Chondrocyte (in vitro differentiated cells): ENCODE results near the gene TLR8. TPM values are rescaled to one million over a fixed set of nuclear protein-coding genes. Genes with fewer than 3 reads are reported as not detected.
"Not testable (repeated sequence)": the region's sequence is repeated elsewhere in the genome, so short reads cannot be mapped to it uniquely, and the experiment has no call there.

Source experiments
- DNase-seq: peaks from one replicate; pipeline ENCODE4 v3.0.0; 2021; ENCODE audit warnings: mixed read lengths, low spot score
- H3K27ac Mint-ChIP-seq: one replicate; pipeline ENCODE4 v1.8.0; 2021; ENCODE audit warnings: mild to moderate bottlenecking, moderate library complexity, mixed read lengths; ENCODE audit not compliant: unreplicated experiment
- H3K27me3 Mint-ChIP-seq: 2 replicates; pipeline ENCODE4 v1.8.0; 2021; ENCODE audit warnings: low read depth, mixed read lengths
- H3K36me3 Mint-ChIP-seq: 2 replicates; pipeline ENCODE4 v1.8.0; 2021; ENCODE audit warnings: low read depth, mixed read lengths
- H3K4me1 Mint-ChIP-seq: 2 replicates; pipeline ENCODE4 v1.8.0; 2021; ENCODE audit warnings: low read depth, mild to moderate bottlenecking, mixed read lengths
- H3K4me3 Mint-ChIP-seq: one replicate; pipeline ENCODE4 v1.8.0; 2021; ENCODE audit warnings: mild to moderate bottlenecking, moderate library complexity, mixed read lengths; ENCODE audit not compliant: unreplicated experiment
- H3K9me3 Mint-ChIP-seq: 2 replicates; pipeline ENCODE4 v1.8.0; 2021; ENCODE audit warnings: low read depth, mixed read lengths
- total RNA-seq: library from RNA; stranded (reverse); gene quantifications from 3 replicates; pipeline ENCODE4 v1.2.1, GENCODE V29; 2021
- TF ChIP-seq, protein P1 (sequence below): fragments of 200-600 bp; sonication (generic); IDR thresholded peaks from 2 replicates; pipeline ENCODE4 v1.5.0; 2021; ENCODE audit warnings: antibody characterized with exemption, mild to moderate bottlenecking, moderate library complexity

The TLR8 gene
- total RNA-seq, 1 donor from 2014 or later = not detected

- peaks cover 1% of the 10 kb centered on the region for H3K36me3 Mint-ChIP-seq
- TF ChIP-seq, protein P1, sequence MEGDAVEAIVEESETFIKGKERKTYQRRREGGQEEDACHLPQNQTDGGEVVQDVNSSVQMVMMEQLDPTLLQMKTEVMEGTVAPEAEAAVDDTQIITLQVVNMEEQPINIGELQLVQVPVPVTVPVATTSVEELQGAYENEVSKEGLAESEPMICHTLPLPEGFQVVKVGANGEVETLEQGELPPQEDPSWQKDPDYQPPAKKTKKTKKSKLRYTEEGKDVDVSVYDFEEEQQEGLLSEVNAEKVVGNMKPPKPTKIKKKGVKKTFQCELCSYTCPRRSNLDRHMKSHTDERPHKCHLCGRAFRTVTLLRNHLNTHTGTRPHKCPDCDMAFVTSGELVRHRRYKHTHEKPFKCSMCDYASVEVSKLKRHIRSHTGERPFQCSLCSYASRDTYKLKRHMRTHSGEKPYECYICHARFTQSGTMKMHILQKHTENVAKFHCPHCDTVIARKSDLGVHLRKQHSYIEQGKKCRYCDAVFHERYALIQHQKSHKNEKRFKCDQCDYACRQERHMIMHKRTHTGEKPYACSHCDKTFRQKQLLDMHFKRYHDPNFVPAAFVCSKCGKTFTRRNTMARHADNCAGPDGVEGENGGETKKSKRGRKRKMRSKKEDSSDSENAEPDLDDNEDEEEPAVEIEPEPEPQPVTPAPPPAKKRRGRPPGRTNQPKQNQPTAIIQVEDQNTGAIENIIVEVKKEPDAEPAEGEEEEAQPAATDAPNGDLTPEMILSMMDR = no peak
- no peak for DNase-seq
- no peak overlapping the region for H3K4me3 Mint-ChIP-seq
- H3K27me3 Mint-ChIP-seq = no peaks in the 10 kb centered on the region
- no peaks in the 10 kb centered on the region for H3K9me3 Mint-ChIP-seq
- no peak overlapping the region for H3K27ac Mint-ChIP-seq
- H3K4me1 Mint-ChIP-seq = peaks cover 18% of the 10 kb centered on the region
Measured at GRCh38 chrX:12958461-12958860, 52.0 kb downstream of the TLR8 start.

GRCh38 chrX:12961196-12961718 is 54.8 kb downstream of the TLR8 start:
- H3K4me3 Mint-ChIP-seq = no peak overlapping the region
- TF ChIP-seq, protein P1 = peak; percentile 24
- H3K27me3 Mint-ChIP-seq = no peaks in the 10 kb centered on the region
- no peaks in the 10 kb centered on the region for H3K9me3 Mint-ChIP-seq
- no peak for DNase-seq
- H3K36me3 Mint-ChIP-seq = no peaks in the 10 kb centered on the region
- H3K4me1 Mint-ChIP-seq = peaks cover 16% of the 10 kb centered on the region
- no peak overlapping the region for H3K27ac Mint-ChIP-seq

DNA sequence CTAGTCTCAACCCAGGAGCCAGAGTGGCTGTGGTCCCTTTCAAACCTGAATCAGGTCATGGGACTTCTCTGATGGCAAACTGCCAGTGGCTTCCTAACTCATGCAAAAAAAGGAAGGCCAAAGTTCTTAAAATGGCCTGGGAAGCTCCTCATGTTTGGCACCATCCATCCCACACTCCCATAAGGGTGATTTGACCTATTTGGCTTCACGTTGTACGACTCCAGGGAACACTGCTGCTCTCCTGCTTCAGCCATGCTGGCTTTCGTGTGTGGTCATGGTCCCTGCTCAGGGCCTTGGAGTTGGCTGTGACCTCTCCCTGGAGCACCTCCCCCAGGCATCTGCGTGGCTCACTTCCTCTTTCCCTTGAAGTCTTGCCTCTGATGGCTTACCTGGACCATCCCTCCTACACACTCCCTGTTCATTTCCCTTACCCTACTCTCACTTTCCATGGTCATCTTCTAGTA is 55.7 kb downstream of the TLR8 start:
- Mint-ChIP-seq H3K27ac (no peak overlapping the region), H3K36me3 (no peaks in the 10 kb centered on the region), H3K9me3 (no peaks in the 10 kb centered on the region), H3K27me3 (no peaks in the 10 kb centered on the region), H3K4me3 (no peak overlapping the region), H3K4me1 (peaks cover 11% of the 10 kb centered on the region)
- TF ChIP-seq, protein P1 = no peak
- DNase-seq = no peak

- not testable (repeated sequence) for DNase-seq, H3K9me3 Mint-ChIP-seq, H3K4me3 Mint-ChIP-seq
Measured at GRCh38 chrX:12963210-12963850, 56.9 kb downstream of the TLR8 start.

DNA sequence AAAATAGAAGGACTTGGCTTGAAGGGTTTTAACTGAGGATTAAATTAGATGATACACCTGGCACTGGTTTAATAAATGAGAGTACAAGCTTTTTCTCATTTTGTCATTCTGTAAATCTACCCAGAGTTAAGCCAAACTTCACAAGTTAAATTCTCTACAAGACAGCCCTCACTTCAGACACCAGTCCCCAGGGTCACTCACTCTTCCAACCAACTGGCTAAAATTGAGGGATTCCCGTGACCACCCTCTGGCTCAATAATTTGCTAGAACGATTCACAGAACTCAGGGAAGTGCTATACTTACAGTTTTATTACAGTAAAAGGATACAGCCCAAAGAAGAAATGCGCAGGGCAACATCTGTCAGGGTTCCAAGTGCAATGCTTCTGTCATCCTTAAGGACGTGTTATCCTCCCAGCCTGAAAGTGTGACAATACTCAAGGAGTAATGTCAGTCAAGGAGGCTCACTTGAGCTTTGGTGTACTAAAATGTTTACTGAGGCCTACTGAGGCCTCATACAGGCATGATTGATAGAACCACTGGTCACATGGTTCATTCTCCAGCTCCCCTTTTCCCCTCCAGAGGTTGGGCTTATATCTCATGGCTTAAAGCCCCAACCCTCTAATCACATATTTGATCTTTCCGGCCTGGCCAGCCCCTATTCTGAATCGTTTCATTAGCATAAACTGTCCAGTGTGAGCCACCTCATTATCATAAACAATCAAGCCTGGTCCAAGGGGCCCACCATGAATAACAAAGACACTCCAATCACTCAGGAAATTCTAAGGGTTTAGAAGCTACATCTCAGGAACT is 58.9 kb downstream of the TLR8 start:
- no peak for DNase-seq
- no peak overlapping the region for H3K4me3 Mint-ChIP-seq
- peak overlapping the region; percentile 28 for H3K27ac Mint-ChIP-seq
- H3K4me1 Mint-ChIP-seq = peaks cover 7% of the 10 kb centered on the region
- no peaks in the 10 kb centered on the region for H3K36me3 Mint-ChIP-seq
- TF ChIP-seq, protein P1 = no peak
- H3K27me3 Mint-ChIP-seq = no peaks in the 10 kb centered on the region
- H3K9me3 Mint-ChIP-seq = no peaks in the 10 kb centered on the region

More at GRCh38 chrX:12963210-12963850, 56.9 kb downstream of the TLR8 start:
- not testable (repeated sequence) for H3K4me1 Mint-ChIP-seq, H3K27me3 Mint-ChIP-seq, H3K27ac Mint-ChIP-seq, H3K36me3 Mint-ChIP-seq
